ENCODE measurements around the gene PRSS36.
"Not testable (repeated sequence)": the region's sequence is repeated elsewhere in the genome, so short reads cannot be mapped to it uniquely, and the experiment has no call there.

The PRSS36 gene

DNA sequence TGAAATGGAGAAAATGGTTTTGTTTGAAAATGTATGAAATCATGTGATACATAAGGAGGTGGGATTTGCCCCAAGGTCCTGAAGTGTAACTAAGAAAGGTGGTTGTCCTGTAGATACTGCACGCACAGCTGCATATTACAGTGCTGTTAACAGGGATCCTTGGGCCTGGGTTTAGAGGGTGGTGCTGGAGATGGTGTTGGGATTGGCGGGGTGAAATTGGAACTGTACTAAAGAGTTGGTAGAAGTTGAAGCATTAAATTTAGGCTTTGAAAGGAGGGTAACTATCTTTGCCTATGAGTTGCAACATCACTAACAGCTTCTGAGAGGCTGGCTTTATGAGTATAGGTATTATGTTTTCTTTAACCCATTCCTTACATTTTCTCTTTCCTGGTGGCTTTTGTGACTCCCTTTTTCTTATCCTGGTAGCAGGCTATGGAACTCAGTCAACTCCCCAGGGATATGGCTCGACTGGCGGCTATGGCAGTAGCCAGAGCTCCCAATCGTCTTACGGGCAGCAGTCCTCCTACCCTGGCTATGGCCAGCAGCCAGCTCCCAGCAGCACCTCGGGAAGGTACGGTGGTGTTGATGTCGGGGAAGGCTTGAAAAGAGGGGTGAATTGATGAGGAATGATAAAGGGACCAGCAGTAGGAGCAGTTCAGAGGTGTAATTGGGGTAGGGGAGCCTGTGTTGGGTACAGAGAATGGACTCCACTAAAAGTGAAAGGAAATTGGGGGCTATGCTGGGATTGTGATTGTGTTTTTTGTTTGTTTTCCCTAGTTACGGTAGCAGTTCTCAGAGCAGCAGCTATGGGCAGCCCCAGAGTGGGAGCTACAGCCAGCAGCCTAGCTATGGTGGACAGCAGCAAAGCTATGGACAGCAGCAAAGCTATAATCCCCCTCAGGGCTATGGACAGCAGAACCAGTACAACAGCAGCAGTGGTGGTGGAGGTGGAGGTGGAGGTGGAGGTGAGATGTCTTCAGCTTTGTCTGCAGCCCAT is 33.9 kb upstream of the PRSS36 start:
- DNase-seq: no peak

DNA sequence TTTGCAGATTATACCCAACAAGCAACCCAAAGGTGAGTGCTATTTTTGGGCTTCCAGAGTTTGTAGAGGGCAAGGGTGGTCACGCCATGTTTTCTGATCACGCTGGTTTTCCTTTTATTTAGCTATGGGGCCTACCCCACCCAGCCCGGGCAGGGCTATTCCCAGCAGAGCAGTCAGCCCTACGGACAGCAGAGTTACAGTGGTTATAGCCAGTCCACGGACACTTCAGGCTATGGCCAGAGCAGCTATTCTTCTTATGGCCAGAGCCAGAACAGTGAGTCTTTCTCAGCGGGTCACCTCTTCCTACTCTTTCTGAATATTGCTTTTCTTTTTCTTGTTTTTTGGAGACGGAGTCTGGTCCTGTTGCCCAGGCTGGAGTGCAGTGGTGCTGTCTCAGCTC is 32.5 kb upstream of the PRSS36 start:
- DNase-seq: no peak

DNA sequence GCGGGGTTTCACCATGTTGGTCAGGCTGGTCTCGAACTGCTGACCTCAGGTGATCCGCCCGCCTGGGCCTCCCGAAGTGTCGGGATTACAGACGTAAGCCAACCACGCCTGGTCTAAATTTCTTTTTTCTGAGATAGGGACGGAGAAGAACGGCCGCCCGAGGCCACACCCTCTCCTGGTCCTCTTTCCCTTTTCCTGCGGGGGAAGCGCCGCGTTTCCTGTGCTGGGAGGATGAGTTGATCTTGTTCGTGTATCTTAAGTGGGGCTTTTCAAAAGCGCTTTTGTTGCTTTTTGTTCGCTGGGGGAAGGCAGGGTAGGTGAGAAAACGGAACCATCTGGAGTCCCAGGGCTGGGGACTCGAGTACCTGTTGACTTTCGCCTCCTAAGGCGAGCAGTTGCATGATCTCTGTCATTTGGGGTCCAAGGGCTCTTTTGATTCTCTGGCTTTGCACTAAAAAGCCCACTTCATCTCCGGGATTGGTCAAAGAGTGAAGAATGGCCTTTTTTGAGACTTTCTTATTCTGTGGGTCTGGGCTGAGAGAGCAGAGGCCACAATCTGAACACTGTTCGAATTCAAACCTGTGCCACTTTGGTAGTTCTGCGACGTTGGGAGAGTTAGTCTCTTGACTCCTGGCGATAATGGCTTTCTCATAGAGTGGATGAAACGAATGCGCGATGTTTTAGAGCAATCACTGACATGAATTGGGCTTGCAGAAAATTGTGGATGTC is 31.4 kb upstream of the PRSS36 start:
- no peak for DNase-seq

GRCh38 chr16:31179747-31180459 is 30.0 kb upstream of the PRSS36 start, which contains the start of gene FUS:
Gene FUS (plus strand): TSS chr16:31180139. CDS start chr16:31180215, 76 bp downstream.
- DNase-seq: peak; percentile 23

GRCh38 chr16:31179219-31179746 is 29.4 kb upstream of the PRSS36 start:
- no peak for DNase-seq

GRCh38 chr16:31177136-31177535 is 27.3 kb upstream of the PRSS36 start:
- no peak for DNase-seq

DNA sequence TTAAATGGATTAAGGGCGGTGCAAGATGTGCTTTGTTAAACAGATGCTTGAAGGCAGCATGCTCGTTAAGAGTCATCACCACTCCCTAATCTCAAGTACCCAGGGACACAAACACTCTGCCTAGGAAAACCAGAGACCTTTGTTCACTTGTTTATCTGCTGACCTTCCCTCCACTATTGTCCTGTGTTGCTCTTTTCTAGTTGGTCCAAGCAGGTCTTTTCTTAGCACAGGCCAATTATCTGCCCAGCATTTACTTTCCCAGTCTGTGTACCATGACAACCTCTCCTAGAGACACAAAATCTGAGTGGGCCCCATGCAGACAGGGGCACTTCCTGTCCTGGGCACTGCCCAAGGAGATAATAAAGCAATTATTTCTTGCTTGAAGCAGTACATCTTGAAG is 20.2 kb upstream of the PRSS36 start:
- DNase-seq: not testable (repeated sequence)

DNA sequence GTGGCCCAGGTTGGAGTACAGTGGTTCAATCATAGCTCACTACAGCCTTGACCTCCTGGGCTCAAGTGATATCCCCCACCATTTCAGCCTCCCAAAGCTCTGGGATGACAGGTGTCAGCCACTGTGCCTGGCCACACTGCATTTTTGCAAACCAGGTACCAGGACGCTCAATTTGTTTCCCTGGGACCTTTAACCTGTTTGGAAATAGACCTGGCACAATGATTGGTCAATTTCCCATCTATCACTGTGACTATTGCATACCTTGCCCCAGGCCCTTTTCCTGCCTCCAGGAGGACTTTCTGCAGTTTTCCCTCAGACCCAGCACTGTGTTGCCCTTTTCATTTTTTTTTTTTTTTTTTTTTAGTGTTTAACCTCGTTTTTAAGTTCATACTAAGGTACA is 19.0 kb upstream of the PRSS36 start:
- DNase-seq: no peak

DNA sequence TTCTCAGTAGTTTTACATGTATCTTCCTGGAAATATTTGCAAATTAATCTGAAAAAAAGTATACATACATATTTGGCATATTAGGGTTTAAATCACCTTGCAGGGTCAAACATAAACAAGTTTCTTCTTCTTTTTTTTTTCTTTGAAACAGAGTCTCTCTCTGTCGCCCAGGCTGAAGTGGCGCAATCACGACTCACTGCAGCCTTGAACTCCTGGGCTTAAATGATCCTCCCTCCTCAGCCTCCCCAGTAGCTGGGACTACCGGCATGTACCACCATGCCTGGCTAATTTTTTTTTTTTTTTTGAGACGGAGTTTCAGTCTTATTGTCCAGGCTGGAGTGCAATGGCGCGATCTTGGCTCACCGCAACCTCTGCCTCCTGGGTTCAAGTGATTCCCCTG is 17.4 kb upstream of the PRSS36 start:
- no peak for DNase-seq

DNA sequence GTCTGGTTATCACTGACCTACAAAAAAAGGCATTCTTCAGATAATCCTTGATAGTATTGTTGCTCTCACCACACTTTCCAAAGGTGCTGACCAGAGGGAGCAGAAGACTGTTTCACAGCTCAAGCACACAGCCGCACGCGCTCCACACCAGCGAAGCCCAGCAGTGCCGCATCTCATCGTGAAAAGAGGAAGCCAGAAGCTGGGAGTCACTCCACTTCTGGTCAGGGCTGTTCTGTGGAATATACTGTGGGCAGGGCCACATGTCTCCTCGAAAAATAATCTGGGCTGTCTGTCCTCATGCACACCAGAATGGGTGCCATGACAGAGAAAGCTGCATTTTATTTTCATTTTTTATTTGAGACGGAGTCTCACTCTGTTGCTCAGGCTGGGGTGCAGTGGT is 7.3 kb upstream of the PRSS36 start:
- no peak for DNase-seq

- not testable (repeated sequence) for DNase-seq
These were observed 1.1 kb upstream of the PRSS36 start for GRCh38 chr16:31150976-31151375.

DNA sequence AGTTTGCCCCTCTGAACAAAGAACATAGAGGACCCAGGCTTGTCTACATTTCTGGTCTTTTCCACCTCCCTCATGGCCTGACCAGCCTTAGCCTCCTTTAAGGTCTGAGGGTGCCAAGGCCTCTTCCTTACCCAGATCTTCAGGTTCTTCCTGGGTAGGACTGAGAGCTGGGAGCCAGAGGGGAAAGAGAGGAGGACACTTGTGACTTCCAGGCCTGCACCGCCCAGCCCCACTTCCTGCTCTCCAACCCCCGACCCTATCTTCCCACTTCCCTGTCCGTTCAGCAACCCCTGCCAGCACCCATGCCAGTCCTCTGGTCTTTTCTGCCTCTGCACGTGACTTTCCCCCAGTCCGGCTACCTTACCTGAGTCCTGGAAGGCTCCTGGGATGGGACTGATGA is 534 bp downstream of the PRSS36 start:
- DNase-seq: no peak

- no peak for DNase-seq
These were observed 970 bp downstream of the PRSS36 start for GRCh38 chr16:31148896-31149295.

- DNase-seq: no peak
These were observed 1.6 kb downstream of the PRSS36 start for GRCh38 chr16:31148281-31148728.

DNA sequence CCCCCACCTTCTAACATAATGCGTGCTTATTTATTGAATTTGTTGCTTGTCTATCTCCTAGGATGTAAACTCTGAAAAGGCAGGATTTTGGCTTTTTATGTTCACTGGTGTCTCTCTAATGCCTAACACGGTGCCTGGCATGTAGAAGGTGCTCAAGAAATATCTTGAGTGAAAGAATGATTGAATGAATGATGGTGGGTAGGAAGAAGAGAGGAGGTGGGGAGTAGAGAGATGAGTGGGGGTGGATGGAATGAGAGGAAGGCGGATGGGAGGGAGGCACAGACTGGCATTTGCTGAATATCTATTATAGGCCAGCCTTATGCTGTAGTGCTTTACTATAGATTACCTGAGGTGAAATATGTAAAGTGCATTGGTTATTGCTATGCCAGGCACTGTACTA is 2.3 kb downstream of the PRSS36 start:
- no peak for DNase-seq

DNA sequence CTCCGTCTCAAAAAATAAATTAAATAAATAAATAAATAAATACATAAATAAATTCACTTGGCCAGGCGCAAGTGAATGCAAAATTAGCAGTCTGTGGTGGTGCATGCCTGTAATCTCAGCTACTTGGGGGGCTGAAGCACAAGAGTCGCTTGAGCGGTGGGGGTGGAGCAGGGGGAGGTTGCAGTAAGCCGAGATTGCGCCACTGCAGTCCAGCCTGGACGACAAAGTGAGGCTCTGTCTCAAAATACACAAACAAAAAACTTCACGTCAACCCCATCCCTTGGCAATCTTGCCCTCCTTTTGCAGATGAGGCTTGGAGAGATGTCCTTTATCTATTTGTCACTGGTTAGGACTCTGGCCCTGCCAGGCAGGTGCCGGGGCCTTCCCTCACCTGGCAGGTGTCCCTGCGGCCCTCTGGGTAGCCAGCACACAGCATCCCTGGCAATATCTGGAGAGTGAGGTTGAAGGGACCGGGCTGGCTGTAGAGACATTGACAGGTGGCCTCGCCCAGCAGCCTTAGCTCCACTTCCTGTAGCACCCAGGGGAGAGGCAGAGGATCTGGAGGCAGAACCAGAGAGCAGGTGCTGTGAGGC is 4.4 kb downstream of the PRSS36 start:
- no peak for DNase-seq

DNA sequence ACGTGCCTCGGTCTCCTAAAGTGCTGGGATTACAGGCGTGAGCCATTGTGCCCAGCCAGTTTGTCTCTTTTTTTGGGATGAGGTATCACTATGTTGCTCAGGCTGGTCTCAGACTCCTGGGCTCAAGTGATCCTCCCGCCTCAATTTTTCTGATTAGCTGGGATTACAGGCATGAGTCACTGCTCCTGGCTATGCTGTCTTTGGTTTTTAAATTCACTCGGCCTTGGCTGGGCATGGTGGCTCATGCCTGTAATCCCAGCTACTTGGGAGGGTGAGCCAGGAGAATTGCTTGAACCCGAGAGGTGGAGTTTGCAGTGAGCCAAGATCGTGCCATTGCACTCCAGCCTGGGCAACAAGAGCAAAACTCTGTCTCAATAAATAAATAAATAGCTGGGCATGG is 5.4 kb downstream of the PRSS36 start:
- DNase-seq: not testable (repeated sequence)

DNA sequence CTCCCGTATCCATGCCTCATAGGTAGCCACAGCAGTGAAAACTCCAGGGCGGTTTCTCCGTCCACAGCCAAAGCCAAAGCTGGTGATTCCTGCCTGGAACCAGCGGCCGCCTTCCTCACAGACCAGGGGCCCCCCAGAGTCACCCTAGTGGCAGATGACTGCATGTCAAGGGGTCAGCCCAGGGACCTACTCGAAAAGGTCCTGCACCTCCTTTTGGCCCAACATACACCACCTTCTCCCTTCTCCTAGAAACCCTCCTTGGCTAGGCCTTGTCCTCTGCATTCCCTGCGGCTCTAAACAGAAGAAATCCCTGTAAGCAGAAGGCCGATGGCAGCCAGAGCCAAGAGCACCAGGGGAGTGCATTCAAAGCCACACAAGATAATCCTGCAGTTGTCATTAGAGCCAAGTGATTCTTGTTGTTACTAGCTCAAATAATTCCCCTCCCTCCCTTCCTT is 6.1 kb downstream of the PRSS36 start:
- DNase-seq: no peak

GRCh38 chr16:31143011-31143693 is 6.7 kb downstream of the PRSS36 start:
- no peak for DNase-seq

DNA sequence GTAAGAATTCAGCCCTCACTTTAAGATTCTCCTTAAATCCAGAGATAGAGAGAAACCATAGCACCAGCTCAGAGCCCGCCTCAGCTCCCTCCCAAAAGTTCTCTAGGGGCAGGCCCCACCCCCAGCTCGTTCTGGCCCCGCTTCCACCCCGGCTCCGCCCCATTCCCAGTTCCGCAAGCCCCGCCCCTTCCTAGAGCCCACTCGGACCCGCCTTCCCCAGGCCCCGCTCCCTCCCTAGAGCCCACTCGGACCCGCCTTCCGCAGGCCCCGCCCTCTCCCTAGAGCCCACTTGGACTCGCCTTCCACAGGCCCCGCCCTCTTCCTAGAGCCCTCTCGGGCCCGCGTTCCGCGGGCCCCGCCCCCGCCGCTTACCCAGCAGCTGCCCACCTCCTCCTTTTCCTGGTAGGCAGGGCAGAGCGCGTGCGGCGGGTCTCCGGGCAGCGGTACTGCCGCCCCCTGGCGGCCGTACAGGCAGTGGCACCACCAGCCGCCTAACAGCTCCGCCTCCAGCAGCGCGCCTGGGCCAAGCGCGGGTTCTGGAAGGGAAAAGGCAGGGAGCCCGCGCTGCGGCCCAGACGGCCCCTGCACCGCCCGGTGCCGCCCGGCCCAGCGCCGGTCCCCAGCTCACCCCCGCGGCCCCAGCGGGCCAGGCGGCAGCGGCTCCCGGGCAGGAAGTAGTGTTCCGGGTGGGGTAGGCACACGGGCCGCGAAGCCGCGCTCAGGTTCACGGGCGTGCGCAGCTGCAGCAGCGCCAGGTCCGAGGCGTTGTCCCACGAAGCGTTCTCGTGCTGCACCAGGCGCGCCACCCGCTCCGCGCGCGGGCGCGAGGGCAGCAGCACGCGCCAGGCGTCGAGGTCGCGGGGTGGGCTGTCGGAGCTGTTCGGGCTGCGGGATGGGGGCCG is 7.5 kb downstream of the PRSS36 start:
- DNase-seq: peak; percentile 64

Measured in NCI-H2081 treated with DMSO at 0.1 percent for 48 hours (cell line).